HG02981 (cell line): ENCODE data around the gene ZMIZ1.

Experiments
- ATAC-seq: cut with Tn5 transposase; IDR thresholded peaks from one replicate; pipeline ENCODE4 v1.9.1; 2021; ENCODE audit warnings: mild to moderate bottlenecking, moderate library complexity; ENCODE audit not compliant: unreplicated experiment

ZMIZ1 gene

DNA sequence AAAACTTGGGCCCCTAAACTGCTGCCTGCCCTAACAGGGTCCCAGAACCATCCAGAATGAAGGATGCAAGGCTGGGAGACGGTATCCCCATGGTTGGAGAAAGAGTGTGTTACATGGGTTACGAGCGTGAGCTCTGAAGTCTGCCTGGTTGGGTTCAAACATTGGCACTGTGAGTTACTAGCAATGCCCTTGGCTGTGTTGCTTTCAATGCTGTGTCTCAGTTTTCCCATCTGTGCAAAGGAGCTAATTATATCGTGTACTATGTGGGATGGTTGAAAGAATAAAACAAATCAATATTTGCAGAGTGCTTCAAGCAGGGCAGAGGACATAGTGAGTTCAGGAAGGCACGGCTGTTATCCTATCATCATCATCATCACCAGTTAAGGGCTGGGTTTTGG is 114.7 kb downstream of the ZMIZ1 start:
- ATAC-seq, result no peak

DNA sequence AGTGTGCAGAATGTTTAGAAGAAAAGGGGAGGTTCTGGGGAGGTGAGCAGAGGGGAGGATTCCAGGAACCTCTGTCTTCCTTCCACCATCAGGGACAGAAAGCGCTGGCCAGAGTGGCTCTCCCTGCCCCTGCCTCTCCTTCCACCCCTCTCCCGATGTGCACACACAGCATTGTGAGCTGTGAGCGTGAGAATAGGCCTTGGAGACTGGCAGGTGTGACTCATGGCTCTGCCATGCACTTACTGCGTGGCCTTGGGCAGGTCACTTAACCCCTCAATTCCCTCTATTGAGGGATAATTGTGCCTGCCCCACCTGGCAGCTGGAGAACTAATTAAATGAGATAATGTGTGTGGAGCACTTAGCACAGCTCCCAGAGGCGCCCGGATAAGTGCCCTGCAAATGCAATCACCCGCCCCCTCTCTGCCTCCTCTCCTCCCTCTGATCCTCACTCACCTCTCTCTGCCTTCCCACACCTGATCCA is 115.4 kb downstream of the ZMIZ1 start:
- no peak for ATAC-seq

DNA sequence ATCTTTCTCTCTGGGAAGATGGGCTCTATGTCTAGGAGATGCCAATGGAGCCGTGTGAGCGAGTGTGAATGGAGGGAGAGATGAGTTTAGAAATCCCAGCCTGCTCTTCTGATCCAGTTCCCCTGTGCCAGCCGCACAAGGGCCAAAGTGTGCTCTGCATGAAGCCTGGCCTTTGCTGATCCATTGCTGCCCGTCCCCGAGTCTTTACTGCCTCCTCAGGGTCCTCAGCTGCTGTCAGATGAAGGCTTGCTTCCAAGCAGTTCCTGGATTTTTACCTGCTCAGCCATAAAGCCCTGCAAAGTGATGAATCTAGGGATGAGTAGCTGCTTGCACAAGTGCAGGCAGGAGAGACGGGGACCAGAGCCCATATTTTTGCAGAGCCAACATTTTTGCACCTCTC is 115.9 kb downstream of the ZMIZ1 start:
- no peak for ATAC-seq

DNA sequence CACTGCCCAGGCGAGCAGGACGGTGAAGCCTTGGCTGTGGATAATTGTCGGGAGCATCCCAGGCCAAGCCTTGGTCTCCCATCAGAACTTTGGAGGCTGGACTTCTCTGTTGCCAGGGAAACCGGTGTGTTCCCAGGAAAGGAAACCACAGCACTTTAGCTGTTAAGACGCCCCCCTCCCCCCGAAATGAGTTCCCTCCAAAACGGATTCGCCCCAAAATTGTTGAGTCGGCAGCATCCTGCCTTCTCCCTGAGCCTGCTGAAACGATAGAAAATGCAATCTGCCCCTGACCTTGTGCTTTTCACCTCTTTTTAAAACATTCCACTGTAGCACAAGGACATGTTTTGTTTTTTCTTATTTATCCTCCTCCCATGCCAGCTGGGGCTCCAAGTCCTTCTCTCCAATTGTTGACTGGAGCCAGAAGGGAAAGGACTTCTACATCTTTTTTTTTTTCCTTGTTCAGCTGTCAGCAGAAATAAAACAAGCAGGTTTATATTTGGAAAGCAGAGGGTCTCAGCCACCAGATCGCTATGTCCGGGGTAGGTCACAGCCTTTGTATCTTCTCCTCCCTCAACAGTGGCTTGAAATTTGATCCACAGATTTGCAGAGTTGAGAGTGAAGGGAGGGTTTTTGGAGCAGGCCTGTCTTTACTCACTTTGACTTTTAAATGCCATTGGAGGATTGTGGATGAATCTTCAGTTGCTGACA is 116.5 kb downstream of the ZMIZ1 start:
- no peak for ATAC-seq

DNA sequence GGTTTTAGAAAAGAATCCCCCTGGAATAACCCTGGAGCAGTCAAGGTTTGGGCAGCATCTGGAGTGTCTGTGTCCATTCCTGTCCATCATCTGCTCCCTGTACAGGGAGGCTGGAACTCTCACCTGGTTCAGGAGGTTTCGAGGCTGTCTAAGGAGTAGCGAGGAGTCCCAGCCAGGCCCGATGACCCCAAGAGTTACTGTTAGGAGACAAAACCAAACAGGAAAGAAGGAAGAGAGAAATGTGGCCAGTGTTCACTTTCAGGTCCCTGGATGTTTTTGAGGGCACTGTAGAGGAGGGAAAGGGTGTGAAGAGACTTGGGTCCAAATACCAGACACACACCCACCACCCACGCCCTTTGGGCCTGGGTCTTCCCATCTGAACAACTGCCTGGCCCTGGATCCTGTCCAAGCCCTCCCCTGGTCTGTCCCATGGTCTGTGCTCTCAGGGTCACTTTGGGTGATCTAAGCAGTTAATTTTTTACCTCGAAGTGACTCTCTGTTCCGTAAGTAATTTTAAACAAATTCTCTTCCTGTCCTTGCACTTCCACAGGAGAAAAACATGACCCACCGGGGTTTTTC is 117.1 kb downstream of the ZMIZ1 start:
- ATAC-seq, result no peak

DNA sequence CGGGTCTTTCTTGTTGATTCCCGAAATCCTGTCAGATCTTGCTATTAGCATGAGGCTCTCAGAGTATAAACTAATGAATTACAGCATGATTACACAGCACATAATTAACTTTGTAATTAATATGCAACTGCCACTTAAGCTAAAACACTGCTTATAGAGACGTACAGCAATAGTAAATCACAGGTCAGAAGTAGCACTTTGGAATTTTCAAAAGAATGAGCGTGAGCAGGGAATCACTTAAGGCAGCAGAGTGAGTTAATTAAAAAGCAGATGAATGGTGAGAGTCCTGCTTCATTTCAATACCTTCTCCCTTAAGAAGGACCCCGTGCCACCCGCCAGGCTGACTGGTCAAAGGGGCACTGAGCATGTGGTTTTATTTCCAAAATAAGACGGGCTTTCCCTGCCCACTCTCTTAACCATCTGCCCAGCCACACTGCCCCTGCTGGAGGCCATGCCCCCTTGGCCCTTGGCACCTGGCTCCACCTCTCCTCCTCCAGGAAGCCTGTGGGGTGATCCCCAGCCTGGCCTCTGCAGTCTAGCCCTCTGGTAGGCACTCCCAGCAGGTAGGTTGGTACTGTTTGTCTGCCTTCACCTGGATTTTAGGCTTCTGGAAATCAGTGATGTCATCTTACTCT is 117.8 kb downstream of the ZMIZ1 start:
- no peak for ATAC-seq

DNA sequence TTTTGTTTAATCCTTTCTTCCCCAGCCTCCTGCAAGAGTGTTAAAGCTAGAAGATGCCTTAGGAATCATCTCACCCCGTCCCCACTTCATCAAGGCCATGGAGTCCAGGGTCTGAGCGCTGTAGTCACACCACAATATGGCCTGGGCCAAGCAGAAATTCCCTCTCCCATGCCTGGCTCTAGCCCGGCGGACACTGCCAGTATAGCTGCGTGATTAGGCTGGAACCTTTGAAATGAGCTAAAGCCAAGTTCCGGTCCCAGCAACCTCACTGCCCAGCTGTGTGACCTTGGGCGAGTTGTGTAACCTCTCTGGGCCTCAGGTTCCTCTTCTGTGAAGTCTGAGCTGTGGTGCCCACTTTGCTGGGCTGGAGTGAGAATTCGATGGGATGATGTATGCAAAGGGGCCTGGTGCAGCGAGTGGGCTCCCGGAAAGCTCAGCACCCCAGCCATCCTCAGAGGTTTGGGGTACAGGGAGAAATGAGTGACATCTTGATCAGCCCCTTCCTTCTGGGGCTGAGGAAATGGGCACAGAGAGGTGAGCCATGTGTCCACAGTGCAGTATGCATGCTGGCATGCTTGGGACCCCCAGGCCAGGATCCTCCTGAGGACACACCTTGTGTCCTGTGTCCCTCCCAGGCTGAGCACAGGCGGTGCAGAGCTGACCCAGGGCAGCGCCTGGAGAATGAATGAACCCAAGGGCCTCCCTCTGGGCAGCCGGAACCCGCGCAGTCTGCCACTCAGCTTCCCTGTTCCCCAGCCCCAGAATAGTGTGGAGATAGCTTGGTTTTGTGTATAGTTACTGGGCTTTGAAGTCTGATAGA is 118.6 kb downstream of the ZMIZ1 start:
- ATAC-seq, result no peak

DNA sequence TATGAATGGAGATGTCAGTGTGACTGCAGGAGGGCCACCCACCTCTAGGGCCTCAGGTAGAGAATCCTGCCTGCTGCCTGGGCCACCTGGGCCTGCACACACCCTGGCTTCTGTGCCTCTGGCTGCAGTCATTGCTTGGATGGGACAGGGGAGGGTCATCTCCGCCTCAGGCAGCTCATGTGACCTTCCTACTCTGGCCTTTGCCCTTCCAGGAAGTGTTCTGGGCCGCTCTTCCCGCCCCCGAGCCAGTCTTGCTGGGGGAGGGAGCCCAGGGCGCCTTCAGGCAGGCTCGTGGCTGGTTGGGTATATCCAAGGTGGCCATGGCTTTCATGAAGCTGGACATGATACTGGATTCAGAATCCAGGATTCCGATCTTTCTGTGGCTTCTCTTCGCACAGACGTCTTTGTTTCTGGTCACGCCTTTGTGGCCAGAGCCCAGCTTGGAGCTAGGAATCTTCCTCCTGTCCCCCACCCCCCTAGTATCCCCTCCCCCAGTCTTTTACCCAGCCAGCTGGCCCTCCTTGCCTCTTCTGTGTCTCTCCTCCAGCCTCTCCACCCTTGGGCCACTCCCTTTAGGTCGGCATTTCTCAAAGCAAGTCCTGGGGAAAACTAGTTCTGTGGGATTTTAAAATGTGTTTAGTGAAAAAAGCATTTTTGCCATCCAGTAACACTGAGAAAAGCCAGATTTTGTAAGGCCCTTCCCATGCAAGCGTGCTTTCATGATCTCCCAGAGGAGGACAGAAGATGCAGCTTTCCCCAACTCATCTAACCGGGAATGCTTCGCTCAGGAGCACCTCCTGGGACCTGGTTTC is 119.6 kb downstream of the ZMIZ1 start:
- no peak for ATAC-seq

DNA sequence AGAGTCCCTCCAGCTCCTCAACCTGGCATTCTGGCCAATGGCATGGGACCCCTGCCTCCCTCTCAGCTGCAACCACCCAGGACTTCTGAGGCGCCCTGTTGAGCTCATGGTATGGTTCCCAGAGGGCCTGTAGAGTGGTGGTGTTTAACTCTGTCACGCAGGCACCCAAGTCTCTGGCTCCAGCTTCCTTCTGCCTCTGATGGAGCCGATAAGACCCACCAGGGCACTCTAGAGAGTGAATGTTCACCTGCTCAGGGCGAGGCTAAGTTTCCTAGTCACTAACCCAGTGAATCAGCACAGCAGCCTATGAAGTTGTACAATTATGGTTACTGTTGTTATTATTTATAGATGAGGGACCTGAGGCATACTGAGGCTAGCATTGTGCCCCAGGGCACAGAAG is 120.4 kb downstream of the ZMIZ1 start:
- no peak for ATAC-seq

DNA sequence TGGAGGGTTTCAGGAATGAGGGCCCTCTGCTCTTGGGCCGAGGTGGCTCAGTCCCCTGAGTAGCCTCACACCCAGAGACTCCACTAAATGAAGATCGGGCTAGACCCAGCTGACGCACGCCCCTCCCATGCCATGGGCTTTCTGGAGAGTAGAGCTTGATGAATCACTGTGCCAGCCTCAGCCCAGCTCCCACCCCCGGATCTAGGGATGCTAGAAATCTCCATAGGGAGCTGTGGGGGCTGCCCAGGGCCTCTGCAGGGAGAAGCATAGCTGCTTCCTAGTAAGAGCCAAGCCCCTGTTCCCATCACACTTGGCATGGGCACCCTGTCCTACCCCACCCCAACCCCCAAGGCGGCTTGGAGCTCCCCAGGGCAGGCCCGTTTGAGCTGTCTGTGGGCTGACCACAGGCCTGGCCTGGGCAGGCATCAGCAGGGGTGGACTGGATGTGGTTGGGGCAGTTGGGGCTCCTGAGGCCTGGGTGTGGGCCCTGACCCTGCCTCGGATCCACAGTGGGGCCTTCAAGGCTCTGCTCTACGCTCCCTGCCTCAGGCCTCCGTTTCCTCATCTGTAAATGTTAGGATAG is 121.2 kb downstream of the ZMIZ1 start:
- no peak for ATAC-seq

DNA sequence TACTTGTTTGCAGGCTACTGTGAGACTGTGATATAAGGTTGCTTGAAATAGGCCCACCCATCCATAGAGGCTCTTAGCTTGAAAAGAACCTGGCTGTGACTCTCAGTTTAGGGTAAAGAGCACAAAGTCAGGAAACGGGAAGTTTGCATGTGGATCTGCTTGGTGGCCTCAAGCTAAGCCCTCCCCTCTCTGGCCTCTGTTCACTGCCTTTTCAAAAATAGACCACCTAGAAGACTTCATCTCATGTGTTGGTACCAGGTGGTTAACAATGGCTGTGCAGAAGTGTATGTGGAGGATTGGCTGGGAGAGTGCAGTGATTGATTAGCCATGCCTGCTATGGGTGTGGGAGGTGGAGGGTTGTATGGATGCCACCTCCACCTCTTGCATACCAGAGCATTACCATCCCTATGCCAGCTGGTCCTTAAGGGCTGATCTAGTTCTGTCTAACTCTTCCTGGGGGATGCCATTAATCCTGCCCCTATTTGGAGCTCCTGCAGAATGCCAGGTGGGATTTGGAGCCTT is 122.0 kb downstream of the ZMIZ1 start:
- no peak for ATAC-seq

DNA sequence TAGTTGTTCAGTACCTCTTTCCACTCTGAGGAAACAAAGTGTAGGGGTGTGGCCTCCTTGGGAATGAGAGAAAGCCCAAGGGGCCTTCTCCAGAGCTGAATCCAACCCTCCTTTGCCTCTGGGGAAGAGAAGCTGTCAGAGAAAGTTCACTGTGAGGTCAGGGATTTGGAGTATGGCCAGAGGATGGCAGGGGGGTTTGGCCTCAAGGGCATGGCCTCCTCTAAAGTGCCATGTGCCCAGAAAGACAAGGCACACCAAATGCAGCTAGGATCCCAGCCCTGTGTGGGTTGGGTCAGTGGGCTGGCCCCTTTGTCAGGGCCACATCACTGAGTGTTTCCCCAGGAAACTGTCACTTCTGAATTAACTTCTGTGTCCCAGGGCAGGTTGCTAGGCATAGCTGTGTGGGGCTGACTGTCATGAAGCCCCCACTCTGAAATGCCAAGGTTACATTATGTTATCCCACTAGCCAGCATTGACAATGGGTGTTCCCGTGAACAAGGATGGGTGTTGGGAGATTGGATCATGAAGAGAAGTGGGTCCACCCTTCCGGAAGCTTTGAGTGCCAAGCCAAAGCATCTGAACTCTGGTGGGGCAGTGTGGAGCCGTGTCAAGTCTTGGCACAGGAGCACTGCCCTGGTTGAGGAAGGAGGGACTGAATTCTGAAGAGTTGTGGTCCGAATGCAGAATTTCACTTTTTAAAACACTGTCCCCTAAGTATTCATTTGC is 123.3 kb downstream of the ZMIZ1 start:
- no peak for ATAC-seq

DNA sequence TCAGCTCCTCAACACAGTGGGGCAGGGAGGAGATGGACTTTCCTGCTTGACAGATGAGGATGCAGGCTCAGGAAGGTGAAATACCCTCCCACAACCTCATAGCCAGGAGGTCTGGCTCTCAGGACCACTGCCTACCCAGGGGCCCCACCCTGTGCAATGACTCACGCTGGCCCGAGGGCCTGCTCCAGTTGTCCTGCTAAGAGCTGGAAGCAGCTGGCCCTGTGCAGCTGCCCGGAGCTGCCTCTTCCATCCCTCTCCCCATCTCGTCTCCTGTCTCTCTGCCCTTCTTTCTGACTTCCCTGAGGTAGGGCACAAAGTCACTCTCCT is 123.9 kb downstream of the ZMIZ1 start:
- ATAC-seq, result no peak

DNA sequence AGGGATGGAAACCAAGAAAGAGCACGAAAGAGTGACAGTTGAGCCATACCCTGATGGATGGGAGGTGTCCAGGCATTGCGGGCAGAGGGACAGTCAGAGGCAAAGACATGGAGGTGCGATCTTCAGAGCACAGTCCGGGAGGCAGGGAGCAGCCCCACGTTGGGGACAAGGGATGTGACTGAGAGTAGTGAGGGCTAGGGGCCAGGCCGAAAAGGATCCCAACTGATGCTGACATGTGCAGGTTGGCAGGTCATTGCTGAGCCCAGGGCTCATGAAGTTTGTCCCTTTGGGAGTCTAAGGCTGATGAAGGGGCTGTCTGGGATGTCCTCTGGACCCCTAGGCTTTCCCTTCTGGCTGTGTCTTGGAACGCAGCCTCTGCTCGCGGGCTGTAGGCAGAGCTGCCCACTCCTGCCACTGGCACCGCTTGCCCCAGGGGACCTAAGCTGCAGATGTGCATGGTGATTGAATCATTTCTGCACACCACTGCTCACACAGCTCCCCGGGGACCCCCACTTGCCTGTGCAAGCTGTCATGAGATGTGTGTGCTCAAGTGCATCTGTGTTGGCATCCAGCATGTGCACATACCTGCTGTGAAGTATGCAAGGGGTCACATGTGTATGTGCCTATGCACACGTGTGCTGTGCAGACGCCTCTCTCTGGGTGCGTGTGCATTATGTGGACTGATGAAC is 125.1 kb downstream of the ZMIZ1 start:
- no peak for ATAC-seq

DNA sequence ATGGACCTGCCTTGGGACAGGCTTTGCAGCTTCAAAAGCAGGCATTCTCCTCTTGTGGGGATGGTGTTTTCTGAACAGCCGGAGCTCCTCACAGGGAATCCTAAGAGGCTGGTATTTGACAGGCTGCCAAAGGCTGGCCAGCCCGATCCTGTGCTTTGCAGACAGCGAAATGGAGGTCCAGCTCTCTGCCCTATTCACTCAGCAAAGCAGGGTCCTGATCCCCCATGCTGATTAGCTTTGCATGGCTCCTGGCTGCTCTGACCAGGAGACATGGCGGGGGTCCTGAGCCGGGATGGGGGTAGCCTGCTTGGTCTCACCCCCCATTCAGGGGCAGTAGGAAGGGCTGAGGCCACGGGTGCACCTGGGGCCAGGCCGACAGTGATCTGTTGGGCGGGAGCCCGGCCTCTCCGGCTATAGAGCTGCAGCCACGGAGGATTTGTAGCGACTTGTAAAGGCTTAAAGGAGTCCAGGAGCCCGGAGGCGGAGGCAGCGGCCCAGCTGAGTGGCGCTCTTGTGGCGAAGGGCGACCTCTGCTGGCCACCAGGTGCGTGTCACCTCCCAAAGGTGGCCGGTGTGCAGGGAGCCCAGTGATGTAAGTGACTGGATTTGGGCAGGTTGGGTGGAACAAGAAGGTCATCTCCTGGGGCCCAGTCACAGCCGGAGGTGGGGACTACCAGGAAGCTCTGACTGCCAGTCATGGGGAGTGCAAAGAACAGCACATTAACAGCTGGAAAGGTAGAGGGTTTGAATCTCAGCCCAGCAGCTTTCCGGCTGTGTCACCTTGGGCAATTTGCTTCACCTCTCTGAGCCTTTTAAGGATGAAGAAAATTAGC is 126.5 kb downstream of the ZMIZ1 start:
- ATAC-seq, result peak; percentile 80

DNA sequence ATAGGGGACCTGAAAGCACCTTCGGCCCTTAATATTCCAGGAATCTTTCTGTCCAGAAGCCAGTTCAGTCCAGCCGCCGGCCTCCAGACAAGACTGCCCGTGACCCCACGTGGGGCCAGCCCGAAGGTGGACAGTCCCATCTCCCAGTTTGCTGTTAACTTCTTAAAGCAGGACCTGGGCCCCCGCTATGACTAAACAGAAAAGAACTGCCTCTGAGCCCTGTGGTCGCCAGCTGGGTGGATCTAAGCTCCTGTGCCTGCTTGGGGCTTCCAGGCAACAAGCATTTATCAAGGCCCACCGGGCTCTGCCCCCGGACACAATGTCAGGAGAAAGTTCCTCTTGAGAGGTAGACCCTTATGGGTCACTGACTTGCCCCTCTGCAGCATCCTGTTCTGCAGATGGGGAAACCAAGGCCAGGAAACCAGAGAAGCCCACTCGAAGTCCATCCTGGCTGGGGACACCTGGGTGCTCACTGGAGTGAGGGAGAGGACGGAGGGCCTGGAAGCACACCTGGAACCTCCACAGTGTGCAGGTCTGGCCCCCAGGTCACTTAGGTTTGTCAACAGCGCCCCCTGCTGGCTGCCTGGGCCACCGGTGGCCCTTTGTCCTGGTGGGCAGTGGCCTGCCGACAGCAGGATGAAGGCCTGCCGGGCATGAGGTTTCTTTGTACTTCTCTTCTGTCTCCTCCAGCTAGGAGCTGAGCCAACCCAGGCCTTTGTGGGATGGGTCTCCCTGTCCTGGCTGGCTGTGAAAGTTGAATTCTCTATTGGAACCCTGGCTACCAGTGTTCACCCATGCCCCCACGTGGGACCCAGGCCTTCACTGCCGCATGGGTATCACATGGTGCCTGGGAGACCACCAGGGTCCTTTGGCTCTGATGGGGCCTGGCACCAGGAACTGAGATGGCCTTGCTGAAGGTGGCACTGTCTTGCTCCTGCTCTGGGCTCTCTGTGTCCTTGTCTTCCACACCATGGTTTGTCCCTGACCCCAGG is 128.0 kb downstream of the ZMIZ1 start:
- ATAC-seq, result no peak

DNA sequence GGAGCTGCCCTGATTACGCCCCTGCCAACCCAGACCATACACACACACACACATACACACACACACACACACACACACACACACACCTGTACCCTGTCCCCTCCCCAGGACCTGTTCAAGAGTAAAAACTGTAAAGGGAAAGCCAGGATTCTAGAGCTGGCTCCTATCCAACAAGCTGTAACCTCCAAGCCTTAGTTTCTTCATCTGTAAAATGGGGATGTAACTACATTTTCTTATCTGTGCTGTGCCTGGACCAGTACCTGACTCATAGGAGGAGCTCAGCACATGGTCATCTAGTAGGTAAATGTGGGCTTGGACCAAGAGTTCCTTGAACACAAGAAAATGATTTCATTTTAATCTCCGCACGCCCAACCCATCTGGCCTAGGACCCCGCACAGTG is 128.8 kb downstream of the ZMIZ1 start:
- ATAC-seq, result no peak
